Measurements from ENCODE around the gene WNT11.
A peak's percentile ranks its signal among the peaks of the same experiment; 100 is the strongest.

The WNT11 gene

DNA sequence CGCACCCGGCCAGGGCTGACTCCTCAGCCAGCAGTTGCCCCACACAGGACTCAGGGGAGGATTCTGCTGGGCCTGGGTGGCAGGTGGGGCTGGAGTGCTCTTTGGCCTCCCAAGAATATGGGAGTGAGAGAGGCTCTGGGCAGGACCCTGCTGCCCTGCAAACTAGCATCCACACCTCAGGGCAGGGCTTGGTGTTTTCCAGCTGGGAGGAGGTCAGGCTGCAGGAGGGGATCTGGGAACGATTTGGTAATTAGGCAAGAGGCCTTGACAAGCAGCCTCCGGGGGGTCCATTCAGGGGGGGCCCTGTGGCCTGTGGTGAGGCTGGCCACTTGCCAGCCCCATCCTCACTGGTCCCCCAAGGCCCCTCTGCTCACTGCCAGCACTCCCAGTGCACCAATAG lies 35.8 kb downstream of the WNT11 start:
- no peak for DNase-seq

DNA sequence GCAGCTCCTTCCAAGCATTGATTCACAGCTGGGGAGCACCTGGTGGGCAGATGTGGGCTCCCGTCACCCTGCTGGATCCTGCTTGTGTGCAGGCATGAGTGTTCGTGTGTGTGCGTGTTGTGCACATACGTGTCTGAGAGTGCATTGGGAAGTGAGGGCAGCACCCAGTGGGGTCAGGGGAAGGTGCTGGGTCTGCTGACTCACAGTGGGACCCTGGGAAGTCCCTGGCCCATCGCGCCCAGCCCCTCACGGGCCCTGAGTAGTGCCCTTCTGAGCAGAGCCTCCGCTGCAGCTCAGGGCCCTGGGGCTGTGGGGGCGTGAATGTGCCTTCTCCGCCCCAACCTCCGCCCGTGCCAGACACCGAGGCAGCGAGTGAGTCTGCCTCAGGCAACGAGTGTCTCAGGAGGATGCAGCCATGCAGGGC lies 36.8 kb downstream of the WNT11 start:
- DNase-seq: no peak

DNA sequence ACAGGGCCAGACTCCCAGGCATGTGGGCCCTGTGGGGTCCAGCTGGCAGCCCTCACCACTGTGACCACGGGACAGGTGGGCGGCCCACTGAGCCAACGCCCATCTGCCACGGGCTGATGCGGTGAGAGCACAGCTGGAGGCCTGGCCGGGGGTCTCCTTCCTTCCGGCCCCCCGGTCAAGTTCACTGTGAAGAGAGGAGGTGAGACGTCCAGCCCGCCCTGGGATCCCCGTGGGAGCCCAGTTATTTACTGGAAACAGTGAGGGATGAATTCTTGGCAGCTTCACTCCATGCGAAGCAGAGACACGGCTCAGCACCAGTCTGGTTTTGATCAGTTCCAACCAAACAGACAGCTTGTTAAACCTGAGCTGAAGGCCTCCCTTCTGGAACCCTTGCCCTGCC lies 38.7 kb downstream of the WNT11 start:
- DNase-seq: no peak

DNA sequence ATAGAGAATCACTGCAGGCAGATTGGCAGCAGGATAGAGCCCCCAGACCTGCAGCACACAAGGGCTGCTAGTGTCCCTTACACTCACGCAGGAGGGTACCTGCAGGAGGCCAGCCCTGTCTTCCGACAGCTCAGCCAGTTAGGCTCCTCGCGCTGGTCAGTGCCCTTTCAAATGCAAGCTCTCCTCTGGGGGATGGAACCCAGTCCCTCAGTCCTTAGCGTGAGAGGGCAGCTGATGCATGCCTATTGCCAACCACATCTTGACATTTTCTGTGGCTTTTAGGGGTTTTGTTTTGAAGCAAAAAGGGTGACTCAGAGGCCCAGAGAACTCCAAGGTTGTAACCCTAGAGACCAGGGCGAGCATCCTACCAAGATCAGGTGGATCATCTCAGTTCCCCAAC lies 40.0 kb downstream of the WNT11 start:
- peak; percentile 10 for DNase-seq

DNA sequence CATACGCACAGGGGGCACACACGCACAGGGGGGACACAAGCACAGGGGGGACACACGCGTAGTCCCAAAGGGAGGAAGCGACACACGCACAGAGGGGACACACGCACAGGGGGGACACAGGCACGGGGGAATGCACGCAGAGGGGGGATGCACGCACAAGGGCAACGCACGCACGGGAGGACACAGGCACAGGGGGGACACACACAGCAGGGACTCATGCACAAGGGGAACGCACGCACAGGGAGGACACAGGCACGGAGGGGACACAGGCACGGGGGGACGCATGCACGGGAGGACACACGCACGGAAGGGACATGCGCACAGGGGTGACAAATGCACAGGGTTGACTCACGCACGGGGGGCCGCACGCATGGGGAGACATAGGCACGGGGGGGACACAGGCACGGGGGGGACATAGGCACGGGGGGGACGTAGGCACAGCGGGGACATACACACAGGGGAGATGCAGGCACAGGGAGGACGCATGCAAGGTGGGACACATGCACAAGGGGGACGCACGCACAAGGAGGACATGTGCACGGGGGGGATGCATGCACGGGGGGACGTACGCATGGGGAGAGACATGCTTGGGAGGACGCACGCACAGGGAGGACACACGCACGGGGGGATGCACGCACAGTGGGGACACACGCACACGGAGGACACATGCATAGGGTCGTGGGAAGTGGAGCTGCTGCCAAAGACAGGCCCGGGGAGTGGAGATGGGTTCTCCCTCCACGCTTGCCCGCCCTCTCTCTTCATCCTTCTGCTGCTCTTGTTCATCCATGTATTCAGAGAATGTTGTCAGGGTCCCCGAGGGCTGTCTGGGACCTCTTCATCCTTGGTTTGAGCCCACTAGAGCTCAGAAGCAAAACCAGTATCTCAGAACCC lies 41.2 kb downstream of the WNT11 start:
- DNase-seq: no peak

DNA sequence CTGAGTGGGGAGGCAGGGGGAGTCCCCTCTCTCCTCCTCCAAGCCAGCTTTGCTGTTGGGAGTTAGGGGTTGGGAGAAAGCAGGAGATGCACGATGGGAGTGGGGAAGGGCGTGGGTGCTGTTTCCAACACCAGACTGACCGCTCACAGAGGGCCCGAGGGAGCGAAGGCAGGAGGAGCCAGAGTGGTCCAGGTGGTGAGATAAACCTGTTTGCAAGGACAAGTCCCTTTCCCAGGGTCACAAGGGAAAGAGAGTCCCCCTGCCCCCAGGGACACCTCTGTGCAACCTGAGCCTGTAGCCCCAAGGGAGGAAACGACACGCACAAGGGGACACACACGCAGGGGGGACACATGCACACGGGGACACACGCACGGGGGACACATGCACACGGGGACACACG lies 42.2 kb downstream of the WNT11 start:
- no peak for DNase-seq

DNA sequence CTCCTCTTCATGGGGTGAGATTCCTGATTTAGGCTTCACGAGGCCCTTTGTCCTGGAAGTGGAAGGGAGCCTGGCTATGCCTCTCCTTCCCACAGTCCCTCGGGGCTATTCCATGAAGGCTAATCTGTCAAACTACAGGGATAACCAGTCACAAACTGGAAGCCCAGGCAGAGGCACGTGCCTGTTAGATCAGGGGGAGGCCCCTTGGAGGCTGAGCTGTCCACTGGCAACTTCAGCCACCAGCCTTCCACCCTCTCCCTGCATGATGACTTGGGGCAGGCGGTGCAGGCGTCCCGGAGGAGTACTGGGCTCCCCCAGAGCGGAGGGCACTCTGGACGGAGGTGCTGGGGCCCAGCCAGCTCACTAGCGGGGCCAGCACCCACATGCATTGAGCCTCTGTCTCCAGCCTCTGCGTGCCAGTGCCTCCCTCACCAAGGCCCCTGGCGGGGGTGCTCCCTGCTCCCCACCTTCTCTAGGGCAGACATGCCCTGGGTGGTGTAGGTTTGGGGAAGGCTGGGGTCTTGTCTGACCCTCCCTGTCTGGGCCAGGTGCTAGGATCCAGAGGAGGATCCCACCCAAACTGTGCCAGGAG lies 42.9 kb downstream of the WNT11 start:
- DNase-seq: no peak

DNA sequence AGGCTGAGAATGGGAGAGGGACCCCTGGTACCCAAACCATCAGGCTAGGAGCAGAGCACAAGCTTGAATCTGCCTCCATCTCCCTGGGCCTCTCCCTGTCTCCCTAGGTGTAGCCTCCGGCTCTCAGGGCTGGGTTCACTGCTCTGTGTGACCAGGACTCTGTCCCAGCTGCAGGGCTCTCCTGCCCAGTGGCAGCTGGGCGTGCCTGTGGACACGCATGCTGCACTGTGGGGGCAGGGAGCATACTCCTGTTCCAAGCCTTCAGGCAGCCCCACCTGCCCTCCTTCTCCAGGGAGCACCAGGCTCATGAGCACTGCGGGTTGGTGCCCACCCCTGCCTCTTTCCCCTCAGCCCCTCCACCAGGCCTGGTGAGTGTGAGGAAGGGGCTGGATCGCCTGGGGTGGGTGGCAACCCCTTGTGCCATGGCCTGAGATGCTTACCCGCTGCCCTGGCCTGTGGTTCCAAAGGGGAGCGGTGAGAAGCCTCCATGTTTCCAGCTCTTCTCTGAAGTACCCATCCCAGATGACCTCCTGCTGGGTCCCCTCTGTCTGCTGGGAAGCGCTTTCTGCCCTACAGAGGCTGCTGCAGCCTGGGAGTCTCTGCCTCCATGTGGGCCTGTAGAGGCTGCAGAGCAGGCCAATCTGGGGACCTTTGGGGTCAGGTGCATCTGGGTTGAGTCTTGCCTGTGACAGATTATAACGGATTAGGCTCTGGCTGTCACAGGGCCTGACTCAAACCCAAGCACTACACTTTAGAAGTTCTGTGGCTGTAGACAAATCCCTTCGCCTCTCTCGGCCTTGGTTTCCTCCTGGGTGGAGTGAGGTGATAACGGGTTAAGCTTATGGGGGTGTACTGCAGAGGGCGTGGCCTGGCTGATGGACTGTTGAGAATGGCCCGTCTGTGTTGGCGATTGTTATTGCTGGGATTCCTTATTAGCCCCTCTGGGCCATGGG lies 43.7 kb downstream of the WNT11 start:
- no peak for DNase-seq

DNA sequence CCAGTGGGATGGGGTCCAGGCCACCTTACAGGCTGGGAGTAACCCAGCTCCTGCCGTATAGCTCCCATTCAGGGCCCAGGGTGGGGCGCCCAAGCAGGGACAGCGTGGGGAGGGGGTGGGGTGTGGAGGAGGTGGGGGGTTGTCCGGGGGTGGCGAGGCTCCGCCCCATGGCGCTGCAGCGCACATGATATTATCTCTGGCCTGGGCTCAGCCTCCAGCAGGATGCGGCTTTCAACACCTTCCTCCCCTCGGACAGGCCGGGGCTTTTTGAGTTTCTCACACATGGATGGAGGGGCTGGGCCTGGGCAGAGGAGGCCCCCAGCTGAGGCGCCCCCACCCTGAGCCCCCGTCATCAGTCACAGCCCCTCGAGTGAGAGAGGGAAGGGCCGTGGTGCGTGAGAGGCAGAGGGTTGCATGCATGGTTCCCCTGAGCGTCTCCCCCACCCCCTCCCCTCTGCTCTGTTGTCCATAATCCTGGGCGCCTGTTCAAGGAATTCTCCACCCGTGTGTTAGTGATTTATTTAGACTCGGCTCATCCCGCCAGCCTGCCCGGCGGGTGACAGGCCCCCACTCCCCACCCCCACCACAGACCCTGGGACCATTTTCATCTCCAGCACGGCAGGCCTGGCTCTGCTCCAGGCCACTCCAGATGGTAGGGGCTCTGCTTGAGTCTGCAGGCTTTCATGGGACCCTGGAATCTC lies 44.9 kb downstream of the WNT11 start:
- DNase-seq: no peak

DNA sequence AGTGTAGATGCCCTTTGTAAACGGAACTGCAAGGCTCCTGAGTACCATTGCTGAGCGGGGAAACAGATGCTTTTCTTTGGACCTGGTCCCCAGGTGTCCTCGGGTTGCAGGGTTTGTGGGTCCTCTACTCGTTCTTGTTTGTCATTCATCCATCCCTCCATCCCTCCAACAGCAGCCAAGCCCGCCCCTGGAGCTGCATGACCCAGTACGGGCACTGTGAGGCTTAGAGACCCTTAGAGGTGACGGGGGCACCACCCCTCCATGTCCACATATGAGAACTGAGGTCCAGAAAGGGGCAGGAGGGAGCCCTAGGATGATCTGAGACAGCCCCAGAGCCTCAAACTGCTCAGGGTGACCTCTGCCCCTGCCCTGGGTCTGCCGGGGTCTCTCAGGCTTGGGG lies 45.4 kb downstream of the WNT11 start:
- no peak for DNase-seq

DNA sequence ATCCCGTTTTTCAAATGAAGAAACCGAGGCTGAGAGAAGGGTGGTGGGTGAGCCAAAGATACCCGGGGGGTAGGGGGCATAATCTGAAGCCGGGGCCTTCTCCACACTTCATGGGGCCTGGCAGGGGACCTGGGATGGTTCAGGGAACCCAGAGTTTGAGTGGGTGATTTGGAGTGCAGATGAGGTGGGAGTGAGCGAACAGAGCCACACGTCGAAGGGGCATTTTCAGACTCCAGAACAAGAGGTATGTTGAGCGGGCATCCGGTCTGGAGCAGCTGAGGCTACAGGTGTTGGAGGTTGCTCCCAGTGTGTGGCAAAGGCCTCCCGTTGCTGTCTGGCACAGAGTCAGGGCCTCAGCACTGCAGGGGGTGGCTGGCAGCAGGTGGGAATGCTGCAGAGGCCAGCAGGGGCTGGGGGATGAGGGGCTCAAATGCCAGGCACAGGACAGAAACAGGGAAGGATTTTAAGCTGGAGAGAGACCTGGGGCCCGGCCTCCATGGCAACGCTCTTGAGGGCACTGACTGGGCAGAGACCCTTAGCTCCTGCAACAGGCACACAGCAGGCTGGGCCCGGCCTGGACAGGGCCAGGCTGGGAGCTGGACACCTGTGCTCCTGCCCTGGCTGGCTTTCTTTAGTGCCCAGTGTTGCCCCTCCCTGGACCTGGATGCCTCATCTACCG lies 46.2 kb downstream of the WNT11 start:
- DNase-seq: no peak

DNA sequence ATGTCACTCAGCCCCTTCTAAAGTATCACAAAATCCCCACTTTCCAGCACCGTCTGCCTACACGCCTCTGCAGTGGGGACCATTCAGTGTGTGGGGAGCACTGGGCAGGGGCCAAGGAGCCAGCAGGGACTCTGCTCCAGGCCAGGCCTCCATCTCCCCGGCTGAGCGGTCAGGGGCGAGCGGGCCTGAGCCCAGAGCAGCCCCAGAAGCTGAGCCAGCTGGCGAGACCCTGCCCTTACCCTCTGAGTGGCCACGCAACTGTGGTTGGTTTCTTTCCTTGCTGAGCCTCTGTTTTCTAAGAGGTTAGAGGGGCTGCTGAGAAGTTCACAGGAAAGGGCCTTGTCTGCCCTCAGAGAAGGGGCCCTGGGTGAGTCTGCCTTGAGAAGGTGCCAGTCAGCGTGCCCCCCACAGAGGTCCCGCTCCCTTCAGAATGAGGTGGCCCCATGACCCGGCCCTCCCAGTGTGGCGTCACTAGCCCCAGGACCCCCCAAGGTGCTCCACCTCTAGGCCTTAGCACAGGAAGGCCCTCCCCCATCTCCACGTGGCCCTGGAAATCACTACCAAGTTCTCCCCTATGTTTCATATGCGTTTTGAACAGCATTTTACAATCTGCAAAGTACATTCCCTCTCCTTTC lies 46.9 kb downstream of the WNT11 start:
- no peak for DNase-seq

DNA sequence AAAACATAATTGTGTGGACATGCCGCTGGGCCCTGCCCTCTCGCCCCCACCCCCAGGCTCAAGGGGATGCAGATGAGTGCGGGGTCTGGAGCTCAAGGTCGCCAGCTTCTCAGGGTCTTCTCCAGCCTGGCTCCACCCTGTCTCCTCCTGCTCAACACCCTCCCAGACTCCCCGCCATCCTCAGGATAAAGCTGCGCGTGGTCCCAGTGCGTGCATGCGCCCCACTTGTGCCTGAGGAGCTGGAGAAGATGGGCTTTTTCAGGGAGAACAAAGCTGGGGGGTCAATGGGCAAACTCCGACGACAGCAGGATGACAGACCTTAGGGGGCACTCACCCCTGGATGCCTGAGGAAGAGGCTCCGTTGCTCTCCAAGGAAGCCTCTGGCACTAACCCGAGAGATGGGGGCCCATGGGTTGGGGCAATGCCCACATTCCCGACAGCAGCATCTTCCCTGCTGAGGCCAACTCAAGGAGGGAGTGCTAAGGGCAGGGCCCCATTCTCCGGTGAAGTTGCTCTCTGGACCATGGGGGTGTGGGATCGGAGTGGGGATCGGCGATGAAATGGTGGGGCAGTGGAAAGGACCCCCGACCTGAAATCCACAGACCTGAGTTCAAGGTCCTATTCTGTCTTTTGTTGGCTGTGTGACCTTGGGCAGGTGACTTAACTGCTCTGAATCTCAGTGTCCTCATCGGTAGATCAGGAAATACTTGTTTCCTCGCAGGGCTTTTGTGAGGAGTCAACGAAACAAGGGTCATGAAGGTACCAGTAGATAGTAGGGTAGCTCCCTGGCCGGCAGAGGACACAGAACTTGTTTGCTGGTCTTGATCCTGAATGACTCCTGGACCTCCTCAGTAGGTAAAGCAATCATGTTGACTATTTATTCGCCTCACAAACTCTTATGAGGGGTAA lies 47.7 kb downstream of the WNT11 start:
- DNase-seq: no peak

DNA sequence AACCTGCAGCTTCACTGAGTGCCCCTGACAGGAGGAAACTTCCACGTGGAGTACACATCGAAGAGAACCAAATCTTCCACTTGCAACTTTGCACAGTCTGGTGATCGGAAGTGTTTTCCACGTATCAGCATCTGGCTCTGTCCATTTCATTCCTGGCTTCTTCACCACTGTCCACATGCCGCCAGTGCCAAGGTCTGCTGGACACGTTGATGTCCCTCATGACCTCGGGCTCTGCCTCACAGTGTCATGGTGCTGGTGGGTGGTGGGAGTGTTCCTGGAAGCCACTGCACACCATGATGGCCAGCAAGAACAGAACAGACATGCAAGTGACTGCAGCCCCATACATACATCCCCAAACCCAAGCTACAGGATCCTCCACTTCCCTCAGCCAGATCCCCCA lies 48.4 kb downstream of the WNT11 start:
- DNase-seq: no peak

DNA sequence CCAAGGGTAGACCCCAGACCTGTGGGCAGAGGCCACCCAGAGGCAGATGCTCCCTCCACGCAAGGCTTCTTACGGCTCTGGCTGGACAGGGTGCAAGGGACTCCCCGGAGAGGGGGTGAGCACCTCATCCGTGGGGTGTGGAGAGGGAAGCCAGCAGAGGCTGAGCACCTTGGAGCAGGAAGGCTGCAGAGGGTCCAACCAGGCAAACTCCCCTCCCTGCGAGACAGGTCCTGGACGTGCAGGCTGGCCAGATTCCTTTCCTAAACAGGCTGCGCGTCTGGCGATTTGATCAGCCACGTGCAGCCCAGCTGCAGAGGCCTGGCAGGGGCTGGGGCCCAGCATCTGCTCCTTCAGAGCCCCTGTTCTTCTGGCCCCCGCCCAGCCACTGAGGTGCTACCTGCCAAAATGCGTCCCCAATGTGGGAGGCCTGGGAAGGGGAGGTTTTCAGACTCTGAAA lies 49.3 kb downstream of the WNT11 start:
- no peak for DNase-seq

DNA sequence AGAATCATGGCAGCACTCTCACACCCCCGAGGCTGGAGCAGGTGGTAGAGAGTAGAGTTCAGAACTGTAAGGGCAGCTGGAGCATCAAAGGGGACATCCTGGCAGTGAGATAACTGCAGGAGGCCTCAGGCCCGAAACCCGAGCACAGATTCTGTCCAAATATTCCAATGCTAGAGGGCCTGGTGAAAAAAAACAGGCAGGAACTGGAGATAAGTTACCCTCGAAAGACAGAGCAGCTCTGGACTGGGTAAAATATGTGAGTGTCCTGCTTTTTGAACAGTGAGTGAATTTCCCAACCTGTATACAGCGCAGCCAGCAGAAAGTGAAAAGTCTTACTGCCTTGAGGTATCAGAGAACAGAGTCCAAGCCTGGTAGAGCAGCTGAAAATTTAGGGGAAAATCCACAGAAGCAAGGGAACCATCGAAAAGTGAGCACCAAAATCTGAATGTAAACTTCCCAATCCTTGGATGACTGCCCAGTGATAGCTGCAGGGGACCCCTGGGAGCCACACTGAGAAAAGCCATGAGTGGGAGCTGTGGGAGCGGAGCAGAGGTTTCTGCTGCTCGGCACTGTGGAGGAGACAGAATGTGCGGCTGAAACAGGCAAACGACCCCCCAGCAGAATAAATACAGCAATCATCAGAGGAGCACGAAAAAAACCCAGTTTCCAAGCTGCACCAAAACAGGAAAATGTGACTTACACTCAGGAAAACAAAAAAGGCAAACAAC lies 50.6 kb downstream of the WNT11 start:
- no peak for DNase-seq

DNA sequence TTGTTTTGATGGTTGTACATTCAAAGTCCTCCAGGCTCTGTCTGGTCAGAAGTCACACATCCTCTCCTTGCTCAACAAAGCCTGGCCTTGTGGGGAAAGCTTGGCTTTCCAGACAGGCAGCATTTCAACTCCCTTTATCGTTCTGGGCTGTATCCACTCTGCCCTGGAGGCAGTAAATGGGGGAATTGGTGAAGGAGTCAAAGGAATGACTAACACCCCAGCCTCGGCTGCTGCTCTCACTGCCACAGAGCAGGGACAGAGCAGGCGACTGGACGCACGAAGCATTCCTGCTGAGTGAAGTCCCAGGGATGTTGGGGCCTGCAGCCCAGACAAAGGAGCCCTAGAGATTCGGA lies 52.8 kb downstream of the WNT11 start:
- DNase-seq: no peak

DNA sequence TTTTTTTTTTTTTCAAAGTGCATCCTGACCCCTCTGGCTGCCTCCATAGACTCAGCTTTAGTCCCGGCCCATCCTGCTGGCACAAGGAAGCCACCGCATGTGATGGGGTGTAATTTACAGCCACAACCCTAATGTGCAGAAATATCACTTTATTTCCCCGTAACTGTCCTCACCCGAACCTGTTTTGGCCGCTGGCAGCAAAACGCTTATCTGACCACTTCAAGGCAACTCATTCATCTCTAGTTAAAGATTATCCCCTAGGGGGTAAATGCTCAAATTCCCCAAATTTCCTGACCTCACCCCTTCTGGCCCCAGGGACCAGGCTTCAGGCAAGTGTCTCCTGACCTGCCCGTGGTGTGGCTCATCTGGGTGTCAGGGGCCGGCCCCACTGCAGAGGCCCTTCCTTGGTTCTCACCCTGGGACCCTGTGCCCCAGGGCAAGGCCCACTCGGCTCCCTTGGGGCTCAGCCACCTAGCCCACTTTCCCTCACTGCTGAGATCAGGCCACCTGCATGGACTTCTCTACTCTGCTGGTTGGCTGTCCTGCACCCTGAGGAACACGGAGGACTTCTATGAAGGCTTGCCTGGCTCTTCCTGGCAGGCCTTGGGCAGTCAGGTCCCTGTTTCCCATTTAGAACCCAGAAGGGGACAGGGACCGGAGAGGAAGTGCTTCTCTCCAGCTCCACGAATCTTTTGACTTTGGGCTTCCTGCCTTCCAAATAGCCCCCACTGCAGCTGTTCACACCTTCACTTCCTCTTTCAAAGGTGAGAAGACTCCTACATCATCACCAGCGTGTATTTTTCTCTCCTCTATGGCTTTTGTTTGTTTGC lies 53.3 kb downstream of the WNT11 start:
- no peak for DNase-seq

DNA sequence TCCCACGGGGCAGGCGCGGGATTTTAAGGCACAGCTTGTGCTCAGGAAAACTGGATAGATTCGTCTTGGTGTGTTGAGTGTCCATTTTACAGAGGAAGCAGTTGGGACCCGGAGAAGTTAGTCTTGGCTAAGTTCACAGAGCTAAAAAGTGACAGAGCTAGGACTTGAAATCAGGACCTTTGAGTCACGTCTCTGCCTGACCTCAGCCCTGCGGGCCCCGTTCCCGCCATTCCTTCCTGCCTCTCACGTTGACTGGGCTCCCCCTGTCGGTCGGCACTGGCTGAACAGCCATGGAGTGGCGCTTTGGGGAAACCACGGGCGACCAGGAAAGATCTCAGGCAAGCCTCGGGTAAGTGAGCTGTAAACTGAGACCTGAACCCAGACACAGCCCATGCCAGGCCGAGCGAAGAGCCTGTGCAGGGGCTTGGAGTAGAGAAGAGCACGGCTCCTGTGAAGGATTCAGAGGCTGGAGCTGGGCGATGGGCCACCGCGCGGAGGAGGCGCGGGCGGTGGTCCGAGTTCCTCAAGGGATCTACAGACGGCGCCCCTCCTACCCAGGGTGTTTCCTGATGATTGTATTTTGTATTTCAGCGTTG lies 54.1 kb downstream of the WNT11 start:
- peak; percentile 89 for DNase-seq

Measured in stimulated activated CD4-positive, alpha-beta T cell treated with anti-CD3 and anti-CD28 coated beads, Interleukin-4, amount 100 ng/mL, for 24 hours (primary cell).